Gastroesophageal sphincter (tissue), 3 donors: Measurements from ENCODE around the gene CEP104.

Source experiments
- CTCF ChIP-seq, 4 experiments: fragments of 200-600 bp in 2 of 4; fragments of 450-650 bp in 2 of 4; sonication (generic) in 1 of 4; IDR thresholded peaks; one replicate each; pipeline ENCODE4 v1.5.1; 2017 to 2019; ENCODE audit warnings: antibody characterized with exemption in 4 of 4, mild to moderate bottlenecking in 2 of 4, moderate library complexity in 2 of 4
- POLR2A ChIP-seq, 2 donors: fragments of 450-650 bp; IDR thresholded peaks; one replicate each; pipeline ENCODE4 v1.6.1; 2017; ENCODE audit warnings: antibody characterized with exemption in 2 of 2, mild to moderate bottlenecking in 2 of 2, moderate library complexity in 1 of 2

DNA sequence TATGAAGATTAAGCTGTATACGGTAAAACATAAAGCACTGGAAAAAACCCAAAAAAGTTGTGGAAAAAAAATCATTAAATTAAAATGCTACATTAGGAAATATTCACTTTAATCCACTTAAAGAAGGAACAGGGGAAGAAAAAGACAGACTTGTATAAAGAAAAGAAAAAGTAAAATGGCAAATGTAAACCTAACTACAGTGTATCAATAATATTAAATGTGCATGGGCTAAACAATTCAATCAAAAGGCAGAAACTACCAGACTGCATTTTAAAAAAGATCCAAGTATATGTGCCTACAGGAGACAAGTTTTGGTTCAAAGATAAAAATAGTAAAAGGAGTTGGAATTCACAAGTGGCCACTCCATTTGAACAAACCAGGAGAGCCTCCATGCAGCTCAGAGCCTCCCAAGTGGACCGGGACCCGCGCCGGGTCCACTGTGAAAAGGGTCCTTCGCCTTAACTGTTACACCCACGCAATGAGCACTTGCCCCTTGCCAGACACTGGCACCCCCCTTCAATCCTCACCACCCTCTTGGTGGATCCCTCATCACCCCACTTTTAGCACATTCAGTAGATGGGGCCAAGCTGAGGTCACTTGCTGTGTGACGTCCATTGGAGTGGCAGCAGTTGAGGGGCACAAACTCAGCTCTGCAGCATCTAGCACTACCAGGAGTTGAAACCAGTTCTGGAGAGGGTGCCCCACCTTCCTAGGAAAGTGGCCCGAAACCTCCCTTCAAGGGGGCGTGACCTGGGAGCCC is 42.2 kb upstream of the CEP104 start:
- TF ChIP-seq CTCF (IDR thresholded peaks at IDR 0.05): peak in 1 of 4 experiments; percentile 3
- TF ChIP-seq POLR2A (IDR thresholded peaks at IDR 0.05): no peak
